GM23338 (cell line): Measurements from ENCODE around the gene RASGRP3. TPM values are rescaled to one million over a fixed set of nuclear protein-coding genes. Genes with fewer than 3 reads are reported as not detected.
A peak's percentile ranks its signal among the peaks of the same experiment; 100 is the strongest.

Experiments
- ATAC-seq: fragments of 200-7000 bp; cut with Tn5 transposase; 3 replicates; pipeline ENCODE4 v1.9.1; 2020
- DNase-seq: peaks from one replicate; pipeline ENCODE4 v3.0.0-alpha.2; 2015; ENCODE audit warnings: low spot score
- H2AFZ ChIP-seq: fragments of 200-600 bp; sonication (generic); 2 replicates; pipeline ENCODE4 v1.8.0; 2016; ENCODE audit warnings: antibody characterized with exemption, mild to moderate bottlenecking, moderate library complexity
- H3F3A ChIP-seq: fragments of 200-600 bp; sonication (generic); replicated peaks from 2 replicates; pipeline ENCODE4 v1.8.0; 2017; ENCODE audit warnings: antibody characterized with exemption, mixed run types, low read depth
- H3K27ac ChIP-seq: fragments of 200-600 bp; sonication (generic); 2 replicates; pipeline ENCODE4 v1.6.1; 2016; ENCODE audit warnings: low read depth
- H3K27me3 ChIP-seq: fragments of 200-600 bp; sonication (generic); 2 replicates; pipeline ENCODE4 v1.8.0; 2016; ENCODE audit warnings: mild to moderate bottlenecking, mixed run types, moderate library complexity; ENCODE audit not compliant: insufficient read depth
- H3K36me3 ChIP-seq: fragments of 200-600 bp; sonication (generic); 2 replicates; pipeline ENCODE4 v1.8.0; 2016; ENCODE audit warnings: mild to moderate bottlenecking; ENCODE audit not compliant: insufficient read depth
- H3K4me1 ChIP-seq: fragments of 200-600 bp; sonication (generic); 2 replicates; pipeline ENCODE4 v1.8.0; 2016; ENCODE audit warnings: mild to moderate bottlenecking, moderate library complexity; ENCODE audit not compliant: insufficient read depth
- H3K4me2 ChIP-seq: fragments of 200-600 bp; sonication (generic); 2 replicates; pipeline ENCODE4 v1.7.1; 2017; ENCODE audit warnings: mixed run types
- H3K4me3 ChIP-seq: fragments of 200-600 bp; sonication (generic); 2 replicates; pipeline ENCODE4 v1.6.1; 2016; ENCODE audit warnings: mixed run types
- H3K79me2 ChIP-seq: fragments of 200-600 bp; sonication (generic); replicated peaks from 2 replicates; pipeline ENCODE4 v1.8.0; 2017; ENCODE audit warnings: mild to moderate bottlenecking; ENCODE audit not compliant: insufficient read depth
- H3K9me2 ChIP-seq: fragments of 200-600 bp; sonication (generic); 2 replicates; pipeline ENCODE4 v1.8.0; 2017; ENCODE audit not compliant: insufficient read depth
- H4K20me1 ChIP-seq: fragments of 200-600 bp; sonication (generic); replicated peaks from 2 replicates; pipeline ENCODE4 v1.8.0; 2017; ENCODE audit warnings: mild to moderate bottlenecking; ENCODE audit not compliant: insufficient read depth
- H3K27ac Mint-ChIP-seq: 2 replicates; pipeline ENCODE4 v1.8.0; 2020; ENCODE audit warnings: inconsistent platforms, mild to moderate bottlenecking, moderate library complexity, mixed read lengths
- H3K27me3 Mint-ChIP-seq: 3 replicates; pipeline ENCODE4 v1.8.0; 2022; ENCODE audit warnings: low read depth, mild to moderate bottlenecking, moderate library complexity, mixed read lengths, inconsistent platforms; ENCODE audit not compliant: insufficient read depth, poor library complexity
- H3K36me3 Mint-ChIP-seq: 3 replicates; pipeline ENCODE4 v1.8.0; 2021; ENCODE audit warnings: low read depth, mild to moderate bottlenecking, inconsistent platforms, moderate library complexity, mixed read lengths
- H3K4me1 Mint-ChIP-seq: 3 replicates; pipeline ENCODE4 v1.8.0; 2020; ENCODE audit warnings: mild to moderate bottlenecking, inconsistent platforms, mixed read lengths
- H3K4me3 Mint-ChIP-seq: 3 replicates; pipeline ENCODE4 v1.8.0; 2021; ENCODE audit warnings: moderate library complexity, mild to moderate bottlenecking, inconsistent platforms, mixed read lengths
- H3K9me3 Mint-ChIP-seq: 3 replicates; pipeline ENCODE4 v1.8.0; 2020; ENCODE audit warnings: moderate library complexity, mild to moderate bottlenecking, inconsistent platforms, mixed read lengths
- EZH2 ChIP-seq: fragments of 200-600 bp; sonication (generic); IDR thresholded peaks from one replicate; pipeline ENCODE4 v1.8.0; 2017; ENCODE audit warnings: antibody characterized with exemption, mild to moderate bottlenecking, low read depth; ENCODE audit not compliant: unreplicated experiment
- JUNB ChIP-seq: IDR thresholded peaks from one replicate; pipeline ENCODE4 v1.6.1; 2016; ENCODE audit warnings: antibody characterized with exemption; ENCODE audit not compliant: unreplicated experiment
- POLR2AphosphoS5 ChIP-seq: IDR thresholded peaks from 2 replicates; pipeline ENCODE4 v1.6.1; 2016; ENCODE audit warnings: antibody characterized with exemption, low read depth
- ZNF114 ChIP-seq: fragments of 250-450 bp; sonication (Bioruptor Pico); IDR thresholded peaks from 2 replicates; pipeline ENCODE4 v1.5.0; 2020; ENCODE audit warnings: mild to moderate bottlenecking, moderate library complexity
- polyA plus RNA-seq: library from polyadenylated mRNA; unstranded; fragments of >200 nt; fragmentation: Nextera tagmentation; extraction: Ambion mirVana; gene quantifications from 2 replicates; pipeline ENCODE4 v1.2.1, GENCODE V29; 2016
- total RNA-seq: library from RNA; depleted of rRNA; stranded (reverse); fragments of >200 nt; shearing (Covaris generic); gene quantifications from 2 replicates; pipeline ENCODE4 v1.2.3, GENCODE V29; 2014
- TF ChIP-seq, protein P1 (sequence below), 2 experiments: fragments of 200-600 bp in 1 of 2; sonication (generic) in 1 of 2; conservative IDR thresholded peaks; 2 replicates each; pipeline versions ENCODE4 v1.5.1 to v1.6.1; 2016 to 2017; ENCODE audit warnings: antibody characterized with exemption in 2 of 2, low read depth in 2 of 2, mild to moderate bottlenecking in 2 of 2, moderate library complexity in 1 of 2
- TF ChIP-seq, protein P2 (sequence below): IDR thresholded peaks from 2 replicates; pipeline ENCODE4 v1.6.1; 2016; ENCODE audit warnings: antibody characterized with exemption
- TF ChIP-seq, protein P3 (sequence below): IDR thresholded peaks from one replicate; pipeline ENCODE4 v1.6.1; 2018; ENCODE audit warnings: antibody characterized with exemption; ENCODE audit not compliant: unreplicated experiment

Gene RASGRP3
- total and polyA plus RNA-seq, 2 experiments from 2014 or later, result 0.19 to 0.69 TPM

DNA sequence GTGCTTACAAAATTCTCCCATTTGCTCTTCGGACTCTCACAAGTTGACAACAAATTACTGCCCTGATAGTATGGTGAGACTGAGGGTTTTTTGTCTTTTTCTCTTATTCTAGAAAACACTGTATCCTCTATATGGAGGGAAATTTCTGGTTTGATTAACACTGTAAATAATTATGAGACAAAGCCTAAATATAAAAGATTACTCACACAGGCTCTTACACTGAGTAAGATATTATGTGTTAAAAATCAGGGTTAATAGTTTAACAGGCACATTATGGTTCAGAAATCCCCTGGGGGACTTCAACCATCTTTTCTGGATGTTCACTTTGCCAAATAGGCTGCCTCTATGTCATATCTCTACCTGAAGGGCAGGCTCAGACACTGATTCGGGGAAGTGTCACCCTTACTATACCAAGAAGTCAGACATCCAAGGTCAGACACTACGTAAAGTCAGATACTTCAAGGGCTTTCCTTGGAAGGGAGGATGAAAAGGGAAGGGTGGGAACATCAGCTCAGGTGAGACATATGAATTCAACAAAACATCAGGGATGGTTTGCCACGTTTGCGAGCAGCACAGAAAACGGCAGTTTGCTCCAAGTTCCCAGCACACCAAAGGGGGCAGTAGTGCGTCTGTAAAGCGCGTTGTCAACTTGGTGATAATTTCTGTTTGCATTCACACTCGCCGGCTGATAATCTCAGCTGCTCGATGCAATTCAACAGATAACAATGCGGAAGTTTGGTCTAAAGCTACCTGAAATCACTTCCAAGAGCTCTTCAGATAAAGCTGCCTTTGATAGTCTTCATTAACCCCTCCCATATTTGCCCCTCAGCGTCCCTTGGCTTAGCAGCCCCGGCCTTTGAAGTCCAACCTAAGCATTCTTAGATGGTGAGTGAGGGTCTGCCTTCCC, 972 bp upstream of the RASGRP3 start:
- H3K9me2 ChIP-seq, result no peaks in the 10 kb centered on the region
- Mint-ChIP-seq H3K4me3 (peak overlapping the region; percentile 66; the same call in 2 of the 3 replicates), H3K27me3 (peaks cover 1% of the 10 kb centered on the region), H3K9me3 (peaks cover 14% of the 10 kb centered on the region), H3K4me1 (peaks cover 18% of the 10 kb centered on the region), H3K27ac (0 out of 2 replicates have a peak overlapping the region, but pooled peaks have one; percentile 27), H3K36me3 (peaks cover 11% of the 10 kb centered on the region; the same call in 2 of the 3 replicates)
- no peaks in the 10 kb centered on the region for H3F3A ChIP-seq
- H3K4me3 ChIP-seq, result peak overlapping the region; percentile 40
- H3K27ac ChIP-seq, result no peak overlapping the region
- peak; percentile 90 for DNase-seq
- peak overlapping the region; percentile 91 for H2AFZ ChIP-seq
- H3K4me1 ChIP-seq, result peaks cover 10% of the 10 kb centered on the region
- no peaks in the 10 kb centered on the region for H3K27me3 ChIP-seq
- no peaks in the 10 kb centered on the region for H3K36me3 ChIP-seq
- TF ChIP-seq, protein P1, sequence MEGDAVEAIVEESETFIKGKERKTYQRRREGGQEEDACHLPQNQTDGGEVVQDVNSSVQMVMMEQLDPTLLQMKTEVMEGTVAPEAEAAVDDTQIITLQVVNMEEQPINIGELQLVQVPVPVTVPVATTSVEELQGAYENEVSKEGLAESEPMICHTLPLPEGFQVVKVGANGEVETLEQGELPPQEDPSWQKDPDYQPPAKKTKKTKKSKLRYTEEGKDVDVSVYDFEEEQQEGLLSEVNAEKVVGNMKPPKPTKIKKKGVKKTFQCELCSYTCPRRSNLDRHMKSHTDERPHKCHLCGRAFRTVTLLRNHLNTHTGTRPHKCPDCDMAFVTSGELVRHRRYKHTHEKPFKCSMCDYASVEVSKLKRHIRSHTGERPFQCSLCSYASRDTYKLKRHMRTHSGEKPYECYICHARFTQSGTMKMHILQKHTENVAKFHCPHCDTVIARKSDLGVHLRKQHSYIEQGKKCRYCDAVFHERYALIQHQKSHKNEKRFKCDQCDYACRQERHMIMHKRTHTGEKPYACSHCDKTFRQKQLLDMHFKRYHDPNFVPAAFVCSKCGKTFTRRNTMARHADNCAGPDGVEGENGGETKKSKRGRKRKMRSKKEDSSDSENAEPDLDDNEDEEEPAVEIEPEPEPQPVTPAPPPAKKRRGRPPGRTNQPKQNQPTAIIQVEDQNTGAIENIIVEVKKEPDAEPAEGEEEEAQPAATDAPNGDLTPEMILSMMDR (conservative IDR thresholded peaks at IDR 0.05; ENCODE audit: low read depth in 2 of 2), result peak; percentile 82 to 84
- TF ChIP-seq, protein P2, sequence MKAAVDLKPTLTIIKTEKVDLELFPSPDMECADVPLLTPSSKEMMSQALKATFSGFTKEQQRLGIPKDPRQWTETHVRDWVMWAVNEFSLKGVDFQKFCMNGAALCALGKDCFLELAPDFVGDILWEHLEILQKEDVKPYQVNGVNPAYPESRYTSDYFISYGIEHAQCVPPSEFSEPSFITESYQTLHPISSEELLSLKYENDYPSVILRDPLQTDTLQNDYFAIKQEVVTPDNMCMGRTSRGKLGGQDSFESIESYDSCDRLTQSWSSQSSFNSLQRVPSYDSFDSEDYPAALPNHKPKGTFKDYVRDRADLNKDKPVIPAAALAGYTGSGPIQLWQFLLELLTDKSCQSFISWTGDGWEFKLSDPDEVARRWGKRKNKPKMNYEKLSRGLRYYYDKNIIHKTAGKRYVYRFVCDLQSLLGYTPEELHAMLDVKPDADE, result no peak
- peak; percentile 83 for ATAC-seq
- no peaks in the 10 kb centered on the region for H4K20me1 ChIP-seq
- H3K79me2 ChIP-seq, result no peaks in the 10 kb centered on the region
- peak overlapping the region; percentile 75 for H3K4me2 ChIP-seq

DNA sequence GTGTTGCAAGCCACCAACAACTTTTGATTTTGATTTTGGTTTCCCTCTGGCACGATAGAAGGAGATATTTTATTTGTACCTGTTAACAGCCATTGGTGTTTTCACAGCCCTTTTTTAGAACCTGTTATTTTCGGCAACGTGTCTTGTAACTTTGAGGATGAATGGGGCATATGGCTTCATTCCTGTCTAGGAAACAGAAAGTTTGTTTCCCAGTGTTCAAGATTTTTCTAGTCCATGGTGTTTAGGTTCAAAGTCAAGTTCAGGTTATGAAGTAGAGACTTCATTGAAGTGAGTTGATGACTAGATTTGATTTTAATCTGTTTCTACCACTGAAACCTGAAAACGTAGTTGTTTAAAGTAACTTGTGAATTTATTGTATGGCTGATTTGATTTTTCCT, 343 bp downstream of the RASGRP3 start:
- Mint-ChIP-seq H3K27me3 (peaks cover 3% of the 10 kb centered on the region), H3K9me3 (peaks cover 14% of the 10 kb centered on the region), H3K4me1 (peaks cover 18% of the 10 kb centered on the region), H3K27ac (no peak overlapping the region), H3K36me3 (peaks cover 11% of the 10 kb centered on the region; the same call in 2 of the 3 replicates), H3K4me3 (no peak overlapping the region)
- Histone ChIP-seq H3K27me3 (no peaks in the 10 kb centered on the region), H3K4me3 (no peak overlapping the region), H2AFZ (peak overlapping the region; percentile 91), H3K9me2 (0 out of 2 replicates have a peak, but pooled peaks cover 3% of the 10 kb centered on the region), H3K4me1 (peaks cover 10% of the 10 kb centered on the region), H4K20me1 (no peaks in the 10 kb centered on the region), H3K4me2 (no peak overlapping the region), H3K27ac (no peak overlapping the region), H3K36me3 (no peaks in the 10 kb centered on the region), H3K79me2 (no peaks in the 10 kb centered on the region), H3F3A (no peaks in the 10 kb centered on the region)
- ATAC-seq, result no peak
- DNase-seq, result no peak
- no peak for TF ChIP-seq JUNB
- no peak for TF ChIP-seq POLR2AphosphoS5
- no peak for TF ChIP-seq ZNF114 (CRISPR knock-in tag)
- TF ChIP-seq, protein P2, result no peak
- TF ChIP-seq, protein P1 (conservative IDR thresholded peaks at IDR 0.05; ENCODE audit: low read depth in 2 of 2), result no peak
- no peak for TF ChIP-seq EZH2
- TF ChIP-seq, protein P3, sequence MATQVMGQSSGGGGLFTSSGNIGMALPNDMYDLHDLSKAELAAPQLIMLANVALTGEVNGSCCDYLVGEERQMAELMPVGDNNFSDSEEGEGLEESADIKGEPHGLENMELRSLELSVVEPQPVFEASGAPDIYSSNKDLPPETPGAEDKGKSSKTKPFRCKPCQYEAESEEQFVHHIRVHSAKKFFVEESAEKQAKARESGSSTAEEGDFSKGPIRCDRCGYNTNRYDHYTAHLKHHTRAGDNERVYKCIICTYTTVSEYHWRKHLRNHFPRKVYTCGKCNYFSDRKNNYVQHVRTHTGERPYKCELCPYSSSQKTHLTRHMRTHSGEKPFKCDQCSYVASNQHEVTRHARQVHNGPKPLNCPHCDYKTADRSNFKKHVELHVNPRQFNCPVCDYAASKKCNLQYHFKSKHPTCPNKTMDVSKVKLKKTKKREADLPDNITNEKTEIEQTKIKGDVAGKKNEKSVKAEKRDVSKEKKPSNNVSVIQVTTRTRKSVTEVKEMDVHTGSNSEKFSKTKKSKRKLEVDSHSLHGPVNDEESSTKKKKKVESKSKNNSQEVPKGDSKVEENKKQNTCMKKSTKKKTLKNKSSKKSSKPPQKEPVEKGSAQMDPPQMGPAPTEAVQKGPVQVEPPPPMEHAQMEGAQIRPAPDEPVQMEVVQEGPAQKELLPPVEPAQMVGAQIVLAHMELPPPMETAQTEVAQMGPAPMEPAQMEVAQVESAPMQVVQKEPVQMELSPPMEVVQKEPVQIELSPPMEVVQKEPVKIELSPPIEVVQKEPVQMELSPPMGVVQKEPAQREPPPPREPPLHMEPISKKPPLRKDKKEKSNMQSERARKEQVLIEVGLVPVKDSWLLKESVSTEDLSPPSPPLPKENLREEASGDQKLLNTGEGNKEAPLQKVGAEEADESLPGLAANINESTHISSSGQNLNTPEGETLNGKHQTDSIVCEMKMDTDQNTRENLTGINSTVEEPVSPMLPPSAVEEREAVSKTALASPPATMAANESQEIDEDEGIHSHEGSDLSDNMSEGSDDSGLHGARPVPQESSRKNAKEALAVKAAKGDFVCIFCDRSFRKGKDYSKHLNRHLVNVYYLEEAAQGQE, result no peak
